ENCODE data around the gene PRR20G.

The PRR20G gene

GRCh38 chr3:127288343-127288742 is 497 bp upstream of the PRR20G start:
- no peaks in the 10 kb centered on the region for H3K36me3 Mint-ChIP-seq
- H3K27me3 Mint-ChIP-seq = peaks cover 3% of the 10 kb centered on the region
- no peak overlapping the region for H3K27ac Mint-ChIP-seq
- H3K4me1 Mint-ChIP-seq (ENCODE audit: low read depth) = no peaks in the 10 kb centered on the region
- no peak overlapping the region for H3K4me3 Mint-ChIP-seq
- peaks cover 10% of the 10 kb centered on the region for H3K9me3 Mint-ChIP-seq (ENCODE audit: low read depth)

- no peaks in the 10 kb centered on the region for H3K4me1 Mint-ChIP-seq (ENCODE audit: low read depth)
- H3K27me3 Mint-ChIP-seq = peaks cover 3% of the 10 kb centered on the region
- H3K36me3 Mint-ChIP-seq = no peaks in the 10 kb centered on the region
These were observed 1.2 kb downstream of the PRR20G start for GRCh38 chr3:127286571-127287140.

GRCh38 chr3:127284258-127284657 is 3.6 kb downstream of the PRR20G start:
- Mint-ChIP-seq H3K27me3 (peaks cover 3% of the 10 kb centered on the region), H3K4me3 (no peak overlapping the region), H3K4me1 (ENCODE audit: low read depth) (no peaks in the 10 kb centered on the region)

More at GRCh38 chr3:127286571-127287140, 1.2 kb downstream of the PRR20G start:
- Mint-ChIP-seq H3K9me3 (ENCODE audit: low read depth) (peaks cover 10% of the 10 kb centered on the region), H3K4me3 (no peak overlapping the region), H3K27ac (no peak overlapping the region)

GRCh38 chr3:127277561-127277960 is 10.3 kb downstream of the PRR20G start:
- H3K4me3 Mint-ChIP-seq = no peak overlapping the region
- no peaks in the 10 kb centered on the region for H3K9me3 Mint-ChIP-seq (ENCODE audit: low read depth)
- H3K4me1 Mint-ChIP-seq (ENCODE audit: low read depth) = no peaks in the 10 kb centered on the region
- H3K27ac Mint-ChIP-seq = no peak overlapping the region
- H3K27me3 Mint-ChIP-seq = peaks cover 8% of the 10 kb centered on the region
- no peaks in the 10 kb centered on the region for H3K36me3 Mint-ChIP-seq

More at GRCh38 chr3:127284258-127284657, 3.6 kb downstream of the PRR20G start:
- H3K9me3 Mint-ChIP-seq (ENCODE audit: low read depth) = peaks cover 10% of the 10 kb centered on the region
- no peak overlapping the region for H3K27ac Mint-ChIP-seq
- no peaks in the 10 kb centered on the region for H3K36me3 Mint-ChIP-seq

GRCh38 chr3:127276995-127277394 is 10.9 kb downstream of the PRR20G start:
- no peaks in the 10 kb centered on the region for H3K4me1 Mint-ChIP-seq (ENCODE audit: low read depth)
- peaks cover 8% of the 10 kb centered on the region for H3K27me3 Mint-ChIP-seq

GRCh38 chr3:127276396-127276795 is 11.4 kb downstream of the PRR20G start:
- no peaks in the 10 kb centered on the region for H3K36me3 Mint-ChIP-seq
- H3K4me3 Mint-ChIP-seq = no peak overlapping the region
- H3K27me3 Mint-ChIP-seq = peaks cover 8% of the 10 kb centered on the region
- H3K9me3 Mint-ChIP-seq (ENCODE audit: low read depth) = no peaks in the 10 kb centered on the region
- H3K27ac Mint-ChIP-seq = no peak overlapping the region
- no peaks in the 10 kb centered on the region for H3K4me1 Mint-ChIP-seq (ENCODE audit: low read depth)

More at GRCh38 chr3:127276995-127277394, 10.9 kb downstream of the PRR20G start:
- Mint-ChIP-seq H3K36me3 (no peaks in the 10 kb centered on the region), H3K27ac (no peak overlapping the region), H3K4me3 (no peak overlapping the region), H3K9me3 (ENCODE audit: low read depth) (no peaks in the 10 kb centered on the region)

GRCh38 chr3:127275287-127275781 is 12.5 kb downstream of the PRR20G start:
- Mint-ChIP-seq H3K9me3 (ENCODE audit: low read depth) (no peaks in the 10 kb centered on the region), H3K27me3 (peaks cover 8% of the 10 kb centered on the region), H3K4me3 (no peak overlapping the region), H3K27ac (no peak overlapping the region), H3K36me3 (no peaks in the 10 kb centered on the region), H3K4me1 (ENCODE audit: low read depth) (no peaks in the 10 kb centered on the region)

- Mint-ChIP-seq H3K4me1 (ENCODE audit: low read depth) (no peaks in the 10 kb centered on the region), H3K36me3 (no peaks in the 10 kb centered on the region), H3K4me3 (no peak overlapping the region)
These were observed 13.6 kb downstream of the PRR20G start for GRCh38 chr3:127274200-127274760.

GRCh38 chr3:127273206-127273605 is 14.6 kb downstream of the PRR20G start:
- H3K36me3 Mint-ChIP-seq = no peaks in the 10 kb centered on the region

More at GRCh38 chr3:127274200-127274760, 13.6 kb downstream of the PRR20G start:
- H3K27ac Mint-ChIP-seq = no peak overlapping the region
- H3K9me3 Mint-ChIP-seq (ENCODE audit: low read depth) = peaks cover 3% of the 10 kb centered on the region
- peaks cover 5% of the 10 kb centered on the region for H3K27me3 Mint-ChIP-seq

GRCh38 chr3:127266186-127266585 is 21.7 kb downstream of the PRR20G start:
- Mint-ChIP-seq H3K36me3 (no peaks in the 10 kb centered on the region), H3K27ac (no peak overlapping the region), H3K4me3 (no peak overlapping the region), H3K4me1 (ENCODE audit: low read depth) (no peaks in the 10 kb centered on the region), H3K27me3 (peaks cover 8% of the 10 kb centered on the region), H3K9me3 (ENCODE audit: low read depth) (peaks cover 10% of the 10 kb centered on the region)

More at GRCh38 chr3:127273206-127273605, 14.6 kb downstream of the PRR20G start:
- Mint-ChIP-seq H3K4me3 (no peak overlapping the region), H3K27ac (no peak overlapping the region), H3K27me3 (peaks cover 5% of the 10 kb centered on the region), H3K9me3 (ENCODE audit: low read depth) (peaks cover 10% of the 10 kb centered on the region), H3K4me1 (ENCODE audit: low read depth) (no peaks in the 10 kb centered on the region)

GRCh38 chr3:127265581-127265981 is 22.3 kb downstream of the PRR20G start:
- Mint-ChIP-seq H3K27ac (no peak overlapping the region), H3K36me3 (no peaks in the 10 kb centered on the region), H3K4me1 (ENCODE audit: low read depth) (no peaks in the 10 kb centered on the region), H3K9me3 (ENCODE audit: low read depth) (peaks cover 10% of the 10 kb centered on the region), H3K4me3 (no peak overlapping the region), H3K27me3 (peaks cover 8% of the 10 kb centered on the region)

GRCh38 chr3:127264794-127265514 is 22.9 kb downstream of the PRR20G start:
- Mint-ChIP-seq H3K9me3 (ENCODE audit: low read depth) (peaks cover 10% of the 10 kb centered on the region), H3K4me1 (ENCODE audit: low read depth) (no peaks in the 10 kb centered on the region), H3K27ac (no peak overlapping the region), H3K27me3 (peaks cover 8% of the 10 kb centered on the region), H3K4me3 (no peak overlapping the region), H3K36me3 (no peaks in the 10 kb centered on the region)

GRCh38 chr3:127264292-127264691 is 23.6 kb downstream of the PRR20G start:
- peaks cover 8% of the 10 kb centered on the region for H3K27me3 Mint-ChIP-seq
- H3K9me3 Mint-ChIP-seq (ENCODE audit: low read depth) = peaks cover 7% of the 10 kb centered on the region
- no peaks in the 10 kb centered on the region for H3K36me3 Mint-ChIP-seq
- no peak overlapping the region for H3K27ac Mint-ChIP-seq
- no peaks in the 10 kb centered on the region for H3K4me1 Mint-ChIP-seq (ENCODE audit: low read depth)
- no peak overlapping the region for H3K4me3 Mint-ChIP-seq

- H3K36me3 Mint-ChIP-seq = no peaks in the 10 kb centered on the region
- no peak overlapping the region for H3K27ac Mint-ChIP-seq
- peaks cover 8% of the 10 kb centered on the region for H3K27me3 Mint-ChIP-seq
These were observed 24.1 kb downstream of the PRR20G start for GRCh38 chr3:127263586-127264231.

GRCh38 chr3:127263037-127263436 is 24.8 kb downstream of the PRR20G start:
- peaks cover 8% of the 10 kb centered on the region for H3K27me3 Mint-ChIP-seq
- no peak overlapping the region for H3K4me3 Mint-ChIP-seq
- no peaks in the 10 kb centered on the region for H3K4me1 Mint-ChIP-seq (ENCODE audit: low read depth)
- H3K27ac Mint-ChIP-seq = no peak overlapping the region
- H3K36me3 Mint-ChIP-seq = no peaks in the 10 kb centered on the region
- no peaks in the 10 kb centered on the region for H3K9me3 Mint-ChIP-seq (ENCODE audit: low read depth)

More at GRCh38 chr3:127263586-127264231, 24.1 kb downstream of the PRR20G start:
- Mint-ChIP-seq H3K4me1 (ENCODE audit: low read depth) (no peaks in the 10 kb centered on the region), H3K4me3 (no peak overlapping the region), H3K9me3 (ENCODE audit: low read depth) (peaks cover under 1% of the 10 kb centered on the region)
